ENCODE measurements around the gene LIN28B.
"Not testable (repeated sequence)": the region's sequence is repeated elsewhere in the genome, so short reads cannot be mapped to it uniquely, and the experiment has no call there.

Gene LIN28B

GRCh38 chr6:104949206-104949605 is 7.7 kb upstream of the LIN28B start:
- TF ChIP-seq CTCF (conservative IDR thresholded peaks at IDR 0.05; ENCODE audit: low read depth, low read length) = no peak
- H3K4me3 ChIP-seq (ENCODE audit: low read depth, low read length) = no peak overlapping the region
- no peak for DNase-seq (ENCODE audit: low read depth)

GRCh38 chr6:104951677-104952076 is 5.2 kb upstream of the LIN28B start:
- H3K4me3 ChIP-seq (ENCODE audit: low read depth, low read length) = no peak overlapping the region
- no peak for TF ChIP-seq CTCF (conservative IDR thresholded peaks at IDR 0.05; ENCODE audit: low read depth, low read length)
- no peak for DNase-seq (ENCODE audit: low read depth)

- DNase-seq (ENCODE audit: low read depth) = no peak
- H3K4me3 ChIP-seq (ENCODE audit: low read depth, low read length) = no peak overlapping the region
- no peak for TF ChIP-seq CTCF (conservative IDR thresholded peaks at IDR 0.05; ENCODE audit: low read depth, low read length)
Observed at GRCh38 chr6:104952911-104953399, 4.0 kb upstream of the LIN28B start.

GRCh38 chr6:104953400-104954189 is 3.3 kb upstream of the LIN28B start:
- not testable (repeated sequence) for DNase-seq (ENCODE audit: low read depth); H3K4me3 ChIP-seq (ENCODE audit: low read depth, low read length)

GRCh38 chr6:104954190-104954797 is 2.6 kb upstream of the LIN28B start:
- H3K4me3 ChIP-seq (ENCODE audit: low read depth, low read length) = no peak overlapping the region
- no peak for DNase-seq (ENCODE audit: low read depth)
- no peak for TF ChIP-seq CTCF (conservative IDR thresholded peaks at IDR 0.05; ENCODE audit: low read depth, low read length)

GRCh38 chr6:104955491-104955890 is 1.4 kb upstream of the LIN28B start:
- DNase-seq (ENCODE audit: low read depth) = no peak
- no peak overlapping the region for H3K4me3 ChIP-seq (ENCODE audit: low read depth, low read length)
- TF ChIP-seq CTCF (conservative IDR thresholded peaks at IDR 0.05; ENCODE audit: low read depth, low read length) = no peak

GRCh38 chr6:104955927-104956730 is 778 bp upstream of the LIN28B start:
- no peak overlapping the region for H3K4me3 ChIP-seq (ENCODE audit: low read depth, low read length)
- no peak for DNase-seq (ENCODE audit: low read depth)
- no peak for TF ChIP-seq CTCF (conservative IDR thresholded peaks at IDR 0.05; ENCODE audit: low read depth, low read length)

All from choroid plexus epithelial cell (primary cell).